BE2C (cell line): ENCODE data around the gene CDSN.

Experiments used
- DNase-seq: peaks from one replicate; pipeline ENCODE4 v3.0.0-alpha.2; 2020
- H3K27me3 ChIP-seq: fragments of 250-450 bp; sonication (Bioruptor Pico); 2 replicates; pipeline ENCODE4 v1.5.1; 2020; ENCODE audit warnings: mild to moderate bottlenecking
- H3K36me3 ChIP-seq: fragments of 250-450 bp; sonication (Bioruptor Pico); 2 replicates; pipeline ENCODE4 v1.5.1; 2020; ENCODE audit warnings: mild to moderate bottlenecking
- H3K4me1 ChIP-seq: fragments of 250-450 bp; sonication (Bioruptor Pico); 2 replicates; pipeline ENCODE4 v1.5.1; 2020
- H3K4me3 ChIP-seq: 2 replicates; pipeline ENCODE4 v1.5.1; 2011; ENCODE audit warnings: low read depth, low read length
- H3K9me3 ChIP-seq: fragments of 250-450 bp; sonication (Bioruptor Pico); 2 replicates; pipeline ENCODE4 v1.5.1; 2020
- TF ChIP-seq, protein P1 (sequence below): IDR thresholded peaks from 2 replicates; pipeline ENCODE4 v1.5.1; 2012; ENCODE audit warnings: mild to moderate bottlenecking, low read depth, low read length

Gene CDSN

DNA sequence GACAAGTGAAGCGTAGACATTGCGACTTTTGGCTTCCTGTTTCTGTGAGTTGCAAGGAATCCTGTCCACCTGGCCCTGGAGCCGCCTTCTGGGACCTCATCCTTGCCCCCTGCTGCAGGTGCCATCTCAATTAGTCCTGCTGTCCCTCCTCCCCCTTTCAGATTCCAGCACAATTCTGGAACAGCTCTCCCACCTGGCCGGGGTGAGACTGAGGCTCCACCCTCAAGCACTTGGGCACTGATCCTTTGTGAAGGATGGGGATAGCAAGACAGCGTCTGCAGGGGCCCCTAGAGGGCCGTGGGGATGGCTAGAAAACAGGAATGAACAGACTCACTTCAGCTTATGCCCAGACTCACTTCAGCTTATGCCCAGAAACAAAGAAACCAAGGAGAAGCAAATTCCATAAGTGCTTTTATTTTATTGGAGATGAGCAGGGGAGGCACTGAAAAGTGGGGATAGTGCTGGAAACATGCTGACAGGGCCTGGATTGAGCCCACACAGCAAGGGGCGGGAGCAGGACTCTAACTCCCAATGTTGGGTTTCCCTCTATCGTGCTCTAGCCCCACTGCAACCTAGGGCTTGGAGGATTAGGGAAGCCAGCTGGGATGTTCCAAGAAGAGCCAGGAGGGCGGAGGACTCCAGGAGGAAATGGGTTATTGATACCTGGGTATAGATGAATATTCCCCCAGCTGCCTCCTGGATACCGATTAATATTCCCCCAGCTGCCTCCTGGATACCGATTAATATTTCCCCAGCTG is 9.2 kb downstream of the CDSN start:
- Histone ChIP-seq H3K27me3 (peaks cover 41% of the 10 kb centered on the region), H3K4me3 (no peak overlapping the region)
- DNase-seq, result no peak

GRCh38 chr6:31107052-31107451 is 13.2 kb downstream of the CDSN start:
- no peaks in the 10 kb centered on the region for H3K4me1 ChIP-seq
- H3K4me3 ChIP-seq, result no peak overlapping the region
- TF ChIP-seq, protein P1, sequence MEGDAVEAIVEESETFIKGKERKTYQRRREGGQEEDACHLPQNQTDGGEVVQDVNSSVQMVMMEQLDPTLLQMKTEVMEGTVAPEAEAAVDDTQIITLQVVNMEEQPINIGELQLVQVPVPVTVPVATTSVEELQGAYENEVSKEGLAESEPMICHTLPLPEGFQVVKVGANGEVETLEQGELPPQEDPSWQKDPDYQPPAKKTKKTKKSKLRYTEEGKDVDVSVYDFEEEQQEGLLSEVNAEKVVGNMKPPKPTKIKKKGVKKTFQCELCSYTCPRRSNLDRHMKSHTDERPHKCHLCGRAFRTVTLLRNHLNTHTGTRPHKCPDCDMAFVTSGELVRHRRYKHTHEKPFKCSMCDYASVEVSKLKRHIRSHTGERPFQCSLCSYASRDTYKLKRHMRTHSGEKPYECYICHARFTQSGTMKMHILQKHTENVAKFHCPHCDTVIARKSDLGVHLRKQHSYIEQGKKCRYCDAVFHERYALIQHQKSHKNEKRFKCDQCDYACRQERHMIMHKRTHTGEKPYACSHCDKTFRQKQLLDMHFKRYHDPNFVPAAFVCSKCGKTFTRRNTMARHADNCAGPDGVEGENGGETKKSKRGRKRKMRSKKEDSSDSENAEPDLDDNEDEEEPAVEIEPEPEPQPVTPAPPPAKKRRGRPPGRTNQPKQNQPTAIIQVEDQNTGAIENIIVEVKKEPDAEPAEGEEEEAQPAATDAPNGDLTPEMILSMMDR, result no peak
- H3K9me3 ChIP-seq, result no peaks in the 10 kb centered on the region
- peaks cover 22% of the 10 kb centered on the region for H3K27me3 ChIP-seq
- no peaks in the 10 kb centered on the region for H3K36me3 ChIP-seq
- no peak for DNase-seq

More for the DNA sequence above, 9.2 kb downstream of the CDSN start:
- no peaks in the 10 kb centered on the region for H3K4me1 ChIP-seq
- TF ChIP-seq, protein P1, result no peak
- H3K36me3 ChIP-seq, result no peaks in the 10 kb centered on the region
- no peaks in the 10 kb centered on the region for H3K9me3 ChIP-seq

DNA sequence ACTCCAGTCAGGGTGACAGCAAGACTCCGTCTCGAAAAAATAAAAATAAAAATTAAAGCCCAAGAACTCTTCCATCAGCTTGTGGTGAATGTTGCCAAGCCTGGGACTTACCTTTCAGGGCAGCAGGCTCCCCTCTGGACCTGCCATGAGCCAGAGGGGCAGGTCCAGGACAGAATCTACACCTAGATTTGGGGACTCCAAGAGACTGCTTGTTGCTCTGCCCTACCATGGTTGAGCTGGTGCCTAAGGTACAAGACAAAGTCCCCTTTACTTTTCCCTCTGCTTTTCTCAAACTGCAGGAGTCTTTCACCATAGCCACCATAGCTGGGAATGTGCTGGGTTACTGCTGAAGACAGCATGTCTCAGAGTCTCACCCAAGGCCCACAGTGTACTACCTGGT is 17.1 kb downstream of the CDSN start:
- Histone ChIP-seq H3K9me3 (no peaks in the 10 kb centered on the region), H3K27me3 (no peaks in the 10 kb centered on the region; the same call in 1 of the 2 replicates), H3K36me3 (no peaks in the 10 kb centered on the region), H3K4me1 (no peaks in the 10 kb centered on the region), H3K4me3 (no peak overlapping the region)
- DNase-seq, result no peak
- TF ChIP-seq, protein P1, result no peak

DNA sequence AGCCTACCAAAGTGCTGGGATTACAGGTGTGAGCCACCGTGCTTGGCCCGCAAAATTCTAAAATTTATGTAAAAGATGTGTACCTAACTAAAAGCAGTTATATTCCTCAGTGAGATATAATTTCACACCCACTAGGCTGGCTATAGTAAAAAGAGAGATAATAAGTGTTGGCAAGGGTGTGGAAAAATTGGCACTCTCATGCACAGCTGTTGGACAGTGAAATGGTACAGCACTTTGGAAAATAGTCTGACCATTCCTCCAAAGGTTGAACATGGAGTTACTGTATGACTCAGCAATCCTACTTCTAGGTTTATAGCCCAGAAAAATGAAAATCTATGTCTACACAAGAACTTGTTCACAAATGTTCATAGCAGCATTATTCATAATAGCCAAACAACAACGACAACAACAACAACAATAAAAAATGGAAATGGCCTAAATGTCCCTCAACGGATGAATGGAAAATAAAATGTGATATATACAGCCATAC is 21.8 kb downstream of the CDSN start:
- Histone ChIP-seq H3K4me3 (no peak overlapping the region), H3K9me3 (no peaks in the 10 kb centered on the region), H3K36me3 (no peaks in the 10 kb centered on the region), H3K27me3 (no peaks in the 10 kb centered on the region), H3K4me1 (peaks cover 9% of the 10 kb centered on the region; the same call in 1 of the 2 replicates)
- TF ChIP-seq, protein P1, result no peak
- no peak for DNase-seq

- Histone ChIP-seq H3K9me3 (no peaks in the 10 kb centered on the region), H3K4me1 (peaks cover 9% of the 10 kb centered on the region; the same call in 1 of the 2 replicates), H3K4me3 (no peak overlapping the region), H3K36me3 (no peaks in the 10 kb centered on the region), H3K27me3 (no peaks in the 10 kb centered on the region)
- DNase-seq, result no peak
- TF ChIP-seq, protein P1, result no peak
Observed at GRCh38 chr6:31096656-31097055, 23.6 kb downstream of the CDSN start.

- DNase-seq, result no peak
- Histone ChIP-seq H3K9me3 (no peaks in the 10 kb centered on the region), H3K36me3 (no peaks in the 10 kb centered on the region), H3K4me1 (peaks cover 9% of the 10 kb centered on the region; the same call in 1 of the 2 replicates), H3K27me3 (no peaks in the 10 kb centered on the region), H3K4me3 (no peak overlapping the region)
- TF ChIP-seq, protein P1, result no peak
Observed at GRCh38 chr6:31096215-31096614, 24.0 kb downstream of the CDSN start.
